Lung microvascular endothelial cell (primary cell): Measurements from ENCODE around the gene FLYWCH1. TPM values are rescaled to one million over a fixed set of nuclear protein-coding genes. Genes with fewer than 3 reads are reported as not detected.
"Not testable (repeated sequence)": the region's sequence is repeated elsewhere in the genome, so short reads cannot be mapped to it uniquely, and the experiment has no call there.

Experiments
- DNase-seq, 2 donors: peaks; one replicate each; pipeline versions ENCODE4 v3.0.0 to v3.0.0-alpha.2; 2010; ENCODE audit warnings: low read depth in 2 of 2
- total RNA-seq: library from RNA; depleted of rRNA; stranded (reverse); fragments of >200 nt; gene quantifications from 2 replicates; pipeline ENCODE4 v1.2.1, GENCODE V29; 2014

The FLYWCH1 gene
- total RNA-seq, 1 donor from 2014 or later: 17.9 TPM

- no peak for DNase-seq
Observed at GRCh38 chr16:2926650-2926999, 14.9 kb downstream of the FLYWCH1 start.

- peak; percentile 77 to 86 for DNase-seq
Observed at GRCh38 chr16:2927010-2927646, 15.4 kb downstream of the FLYWCH1 start.

GRCh38 chr16:2928151-2928550, 16.4 kb downstream of the FLYWCH1 start:
- not testable (repeated sequence) for DNase-seq

DNA sequence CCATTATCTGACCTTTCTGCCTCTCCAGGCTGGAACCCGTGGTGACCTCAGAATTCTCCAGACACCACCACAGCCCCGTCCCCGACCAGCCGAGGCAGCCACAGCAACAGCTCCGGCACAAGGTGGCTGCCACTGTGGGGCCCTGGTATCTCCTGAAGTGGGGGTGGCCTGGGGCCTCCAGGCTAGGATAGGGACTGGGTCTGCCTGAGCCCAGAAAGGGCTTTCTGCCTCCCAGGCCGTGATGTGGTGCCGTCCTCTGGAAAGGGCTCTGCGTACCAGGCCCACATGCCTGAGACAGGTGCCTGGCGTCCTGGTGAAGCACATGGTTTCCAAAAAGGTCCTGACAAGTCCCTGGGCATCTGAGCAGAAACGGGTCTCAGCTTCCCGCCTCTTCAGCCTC, 17.1 kb downstream of the FLYWCH1 start:
- no peak for DNase-seq

GRCh38 chr16:2929693-2930092, 18.0 kb downstream of the FLYWCH1 start:
- no peak for DNase-seq

- DNase-seq: no peak
Observed at GRCh38 chr16:2930236-2930635, 18.5 kb downstream of the FLYWCH1 start.

DNA sequence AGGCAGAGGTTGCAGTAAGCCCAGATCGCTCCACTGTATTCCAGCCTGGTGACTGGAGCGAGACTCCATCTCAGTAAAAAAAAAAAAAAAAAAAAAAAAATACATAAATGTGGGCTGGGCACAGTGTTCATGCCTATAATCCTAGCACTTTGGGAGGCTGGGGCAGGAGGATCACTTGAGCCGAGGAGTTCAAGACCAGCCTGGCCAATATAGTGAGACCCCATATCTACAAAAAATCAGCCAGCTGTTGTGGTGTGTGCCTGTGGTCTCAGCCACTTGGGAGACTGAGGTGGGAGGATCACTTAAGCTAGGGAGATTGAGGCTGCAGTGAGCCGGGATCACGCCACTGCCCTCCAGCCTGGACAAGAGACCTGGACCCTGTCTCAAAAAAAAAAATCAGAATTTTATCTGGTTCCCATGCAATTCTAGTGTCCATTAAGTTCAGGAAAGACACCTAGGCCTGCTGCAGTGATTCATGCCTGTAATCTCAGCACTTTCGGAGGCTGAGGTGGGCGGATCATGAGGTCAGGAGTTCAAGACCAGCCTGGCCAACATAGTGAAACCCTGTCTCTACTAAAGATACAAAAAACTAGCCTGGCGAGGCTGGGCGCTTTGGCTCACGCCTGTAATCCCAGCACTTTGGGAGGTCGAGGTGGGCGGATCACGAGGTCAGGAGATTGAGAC, 19.6 kb downstream of the FLYWCH1 start:
- not testable (repeated sequence) for DNase-seq

DNA sequence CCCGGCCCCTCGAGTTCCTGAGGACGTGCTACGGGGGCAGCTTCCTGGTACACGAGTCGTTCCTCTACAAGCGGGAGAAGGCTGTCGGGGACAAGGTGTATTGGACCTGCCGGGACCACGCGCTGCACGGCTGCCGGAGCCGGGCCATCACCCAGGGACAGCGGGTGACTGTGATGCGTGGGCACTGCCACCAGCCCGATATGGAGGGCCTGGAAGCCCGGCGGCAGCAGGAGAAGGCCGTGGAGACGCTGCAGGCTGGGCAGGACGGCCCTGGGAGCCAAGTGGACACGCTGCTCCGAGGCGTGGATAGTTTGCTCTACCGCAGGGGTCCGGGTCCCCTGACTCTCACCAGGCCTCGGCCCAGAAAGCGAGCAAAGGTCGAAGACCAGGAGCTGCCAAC, 21.4 kb downstream of the FLYWCH1 start:
- no peak for DNase-seq

GRCh38 chr16:2933701-2934100, 22.0 kb downstream of the FLYWCH1 start:
- no peak for DNase-seq

DNA sequence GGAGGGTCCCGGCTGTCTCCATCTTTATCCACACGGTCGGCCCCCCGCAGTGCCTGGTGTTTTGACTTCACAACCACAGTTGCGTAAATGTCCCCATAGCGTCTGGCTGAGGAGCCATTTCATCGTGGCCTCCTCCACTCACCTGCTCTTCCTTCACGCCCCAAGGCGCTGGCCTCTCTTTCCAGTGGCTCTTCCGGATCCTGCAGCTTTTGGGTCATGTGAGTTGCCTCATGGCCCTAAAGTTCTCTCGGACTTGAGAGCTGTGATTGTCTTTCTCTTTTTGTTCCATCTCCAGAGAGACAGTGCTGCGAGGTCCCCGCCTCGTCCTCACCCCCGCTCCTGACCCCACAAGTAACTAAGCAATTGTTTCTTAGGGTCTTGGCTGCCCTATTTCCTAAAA, 22.7 kb downstream of the FLYWCH1 start:
- DNase-seq: no peak

- DNase-seq: no peak
Observed at GRCh38 chr16:2936436-2937011, 24.8 kb downstream of the FLYWCH1 start.

GRCh38 chr16:2937170-2937569, 25.4 kb downstream of the FLYWCH1 start:
- DNase-seq: no peak

DNA sequence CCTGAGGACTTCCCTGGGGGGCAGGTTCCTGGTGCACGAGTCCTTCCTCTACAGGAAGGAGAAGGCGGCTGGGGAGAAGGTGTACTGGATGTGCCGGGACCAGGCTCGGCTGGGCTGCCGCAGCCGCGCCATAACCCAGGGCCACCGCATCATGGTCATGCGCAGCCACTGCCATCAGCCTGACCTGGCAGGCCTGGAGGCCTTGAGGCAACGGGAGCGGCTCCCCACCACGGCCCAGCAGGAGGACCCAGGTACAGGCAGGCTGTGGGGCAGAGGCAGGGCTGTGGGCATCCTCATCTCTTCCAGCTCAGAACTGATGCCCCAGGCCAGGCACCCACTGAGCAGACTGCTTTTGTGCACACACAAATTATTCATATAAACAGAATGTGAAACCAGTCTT, 26.5 kb downstream of the FLYWCH1 start:
- no peak for DNase-seq

- no peak for DNase-seq
Observed at GRCh38 chr16:2939968-2940367, 28.2 kb downstream of the FLYWCH1 start.

- no peak for DNase-seq
Observed at GRCh38 chr16:2942045-2942444, 30.3 kb downstream of the FLYWCH1 start.

DNA sequence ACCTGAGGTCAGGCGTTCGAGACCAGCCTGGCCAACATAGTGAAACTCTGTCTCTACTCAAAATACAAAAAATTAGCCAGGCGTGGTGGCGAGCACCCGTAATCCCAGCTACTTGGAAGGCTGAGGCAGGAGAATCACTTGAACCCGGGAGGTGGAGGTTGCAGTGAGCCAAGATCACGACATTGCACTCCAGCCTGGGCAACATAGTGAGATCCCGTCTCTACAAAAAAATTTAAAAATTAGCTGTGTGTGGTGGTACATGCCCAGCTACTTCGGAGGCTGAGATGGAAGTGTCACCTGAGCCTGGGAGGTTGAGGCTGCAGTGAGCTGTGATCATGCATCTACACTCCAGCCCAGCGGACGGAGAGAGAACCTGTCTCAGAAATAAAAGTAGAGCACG, 32.0 kb downstream of the FLYWCH1 start:
- DNase-seq: not testable (repeated sequence)

- no peak for DNase-seq
Observed at GRCh38 chr16:2946649-2947048, 34.9 kb downstream of the FLYWCH1 start.

GRCh38 chr16:2948807-2949704, 37.3 kb downstream of the FLYWCH1 start:
- DNase-seq: no peak

DNA sequence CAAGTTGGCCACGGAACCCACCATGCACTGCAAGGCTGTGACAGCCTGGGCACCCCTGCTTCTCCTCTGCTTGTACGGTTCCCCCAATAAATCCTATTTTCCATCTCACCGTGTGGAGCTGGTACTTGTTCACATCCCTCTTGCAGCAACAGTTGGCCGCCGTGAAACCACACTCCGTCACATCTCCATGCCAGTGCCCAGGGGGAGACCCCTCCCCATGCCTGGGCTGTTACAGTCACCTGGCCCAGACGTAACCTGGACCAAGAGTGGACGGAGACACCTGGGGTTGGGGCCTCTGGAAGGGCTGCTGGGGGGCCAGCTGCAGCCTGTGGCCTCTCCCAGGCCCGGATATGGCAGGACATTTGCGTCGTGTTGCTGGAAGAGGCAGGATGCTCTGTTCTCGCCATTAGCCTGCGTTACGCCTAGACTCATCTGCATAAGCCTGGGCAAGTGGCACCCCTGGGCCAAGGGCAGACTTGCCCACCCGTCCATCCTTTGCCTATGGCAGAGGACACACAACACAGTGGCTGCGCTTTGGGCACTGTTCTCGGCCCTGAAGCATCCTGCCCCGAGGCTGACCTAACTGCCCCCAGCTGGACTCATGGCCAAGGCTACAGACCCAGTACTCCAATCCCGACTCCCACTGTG, 38.1 kb downstream of the FLYWCH1 start:
- no peak for DNase-seq

- DNase-seq: no peak
Observed at GRCh38 chr16:2950353-2950724, 38.6 kb downstream of the FLYWCH1 start.

GRCh38 chr16:2950773-2951172, 39.0 kb downstream of the FLYWCH1 start:
- no peak for DNase-seq

GRCh38 chr16:2952679-2953078, 40.9 kb downstream of the FLYWCH1 start:
- DNase-seq: no peak
